NCI-H128 (cell line): ENCODE results near the gene ILK.

Experiments
- DNase-seq: peaks from one replicate; lab custom pipeline; 2025; ENCODE audit not compliant: unreplicated experiment; lab: John Stamatoyannopoulos, UW

The ILK gene

DNA sequence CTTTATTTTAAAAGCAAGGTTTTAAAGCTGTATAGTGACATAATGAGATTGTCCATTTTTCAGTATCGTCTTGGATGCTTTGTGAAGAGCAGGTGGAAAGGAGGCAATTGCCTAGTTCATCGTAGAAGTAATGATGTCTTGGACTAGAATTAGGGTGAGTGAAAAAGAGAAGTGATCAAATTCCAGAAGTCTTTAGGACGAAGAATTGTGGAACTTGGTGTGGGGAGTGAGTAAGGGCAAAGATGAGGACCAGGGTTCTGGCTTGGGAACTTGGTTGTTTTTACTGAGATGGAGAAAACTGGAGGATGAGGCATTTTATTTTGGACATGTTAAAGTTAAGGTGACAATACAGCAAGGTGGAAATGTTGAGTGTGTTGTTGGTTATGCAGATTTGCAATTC, 1.2 kb downstream of the ILK start:
- no peak for DNase-seq

DNA sequence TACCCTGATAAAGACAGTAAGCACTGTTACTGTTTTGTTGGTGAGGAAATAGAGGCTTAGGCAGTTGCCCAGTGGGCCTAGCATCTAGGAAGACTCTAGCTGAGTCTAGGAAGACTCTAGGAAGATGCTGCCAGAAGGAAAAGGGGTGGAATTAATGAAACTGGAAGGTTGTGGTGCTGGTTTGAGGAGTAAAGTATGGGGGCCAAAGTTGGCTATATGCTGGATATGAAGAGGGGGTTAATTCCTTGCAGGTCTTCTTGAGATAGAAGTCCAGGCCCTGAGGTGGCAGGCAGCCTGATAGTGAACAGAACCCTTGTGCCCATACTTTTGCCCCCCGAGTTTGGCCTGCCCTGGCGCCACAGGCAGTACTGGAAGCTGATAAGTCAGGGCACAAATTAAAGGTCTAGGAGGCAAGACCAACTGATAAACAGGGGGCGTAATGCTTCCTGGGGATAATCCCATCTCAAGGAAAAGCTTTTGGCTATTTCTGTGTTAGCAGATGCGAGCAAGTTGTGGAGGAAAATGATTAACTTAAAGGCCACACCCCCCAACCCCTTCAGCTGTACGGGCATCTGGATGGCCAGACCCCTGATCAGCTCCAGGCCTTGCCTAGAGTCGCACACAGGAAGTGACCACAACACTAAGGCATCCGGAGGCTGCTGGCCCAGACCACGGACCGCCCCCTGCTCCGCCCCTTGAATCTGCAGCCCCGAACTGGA, 3.1 kb downstream of the ILK start:
- DNase-seq, result no peak

DNA sequence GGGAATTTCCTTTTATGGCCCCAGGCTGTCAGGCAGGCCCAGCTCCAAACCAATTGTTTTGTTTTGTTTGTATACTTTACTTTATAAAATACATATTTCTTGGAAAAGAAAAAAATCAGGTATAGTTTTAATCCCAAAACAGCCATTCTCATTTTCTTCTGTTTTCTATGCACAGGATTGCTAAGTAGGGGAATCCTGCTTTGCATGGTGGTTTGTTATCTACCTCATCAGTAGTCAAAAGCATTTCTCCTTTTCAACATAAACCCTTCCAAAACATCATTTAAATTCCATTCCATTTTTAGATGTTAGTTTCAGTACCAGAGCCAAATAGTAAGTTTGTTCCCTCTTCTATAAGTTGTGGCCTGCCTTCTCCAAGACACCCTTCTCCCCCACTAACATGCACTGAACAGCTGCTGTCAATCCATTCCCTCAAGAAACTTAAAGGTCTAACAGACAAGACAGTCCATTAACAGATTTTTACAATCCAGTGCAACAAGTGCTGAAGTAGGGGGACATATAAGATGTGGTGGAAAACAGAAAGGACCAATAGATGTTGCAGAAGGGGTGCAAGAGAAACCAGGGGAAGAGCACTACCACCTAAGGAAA, 3.7 kb downstream of the ILK start:
- no peak for DNase-seq

DNA sequence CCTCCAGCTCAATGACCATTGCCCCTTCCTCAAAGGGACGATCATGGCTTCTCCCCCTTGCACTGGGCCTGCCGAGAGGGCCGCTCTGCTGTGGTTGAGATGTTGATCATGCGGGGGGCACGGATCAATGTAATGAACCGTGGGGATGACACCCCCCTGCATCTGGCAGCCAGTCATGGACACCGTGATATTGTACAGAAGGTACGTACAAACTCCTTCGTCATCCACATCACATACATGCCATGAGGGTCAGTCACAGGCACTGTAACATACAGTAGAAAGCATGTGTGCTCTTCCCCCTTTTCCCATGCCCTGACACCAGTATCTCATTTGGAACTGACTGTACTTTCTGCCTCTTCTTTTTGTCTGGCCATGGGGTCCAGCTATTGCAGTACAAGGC, 4.4 kb downstream of the ILK start:
- no peak for DNase-seq

DNA sequence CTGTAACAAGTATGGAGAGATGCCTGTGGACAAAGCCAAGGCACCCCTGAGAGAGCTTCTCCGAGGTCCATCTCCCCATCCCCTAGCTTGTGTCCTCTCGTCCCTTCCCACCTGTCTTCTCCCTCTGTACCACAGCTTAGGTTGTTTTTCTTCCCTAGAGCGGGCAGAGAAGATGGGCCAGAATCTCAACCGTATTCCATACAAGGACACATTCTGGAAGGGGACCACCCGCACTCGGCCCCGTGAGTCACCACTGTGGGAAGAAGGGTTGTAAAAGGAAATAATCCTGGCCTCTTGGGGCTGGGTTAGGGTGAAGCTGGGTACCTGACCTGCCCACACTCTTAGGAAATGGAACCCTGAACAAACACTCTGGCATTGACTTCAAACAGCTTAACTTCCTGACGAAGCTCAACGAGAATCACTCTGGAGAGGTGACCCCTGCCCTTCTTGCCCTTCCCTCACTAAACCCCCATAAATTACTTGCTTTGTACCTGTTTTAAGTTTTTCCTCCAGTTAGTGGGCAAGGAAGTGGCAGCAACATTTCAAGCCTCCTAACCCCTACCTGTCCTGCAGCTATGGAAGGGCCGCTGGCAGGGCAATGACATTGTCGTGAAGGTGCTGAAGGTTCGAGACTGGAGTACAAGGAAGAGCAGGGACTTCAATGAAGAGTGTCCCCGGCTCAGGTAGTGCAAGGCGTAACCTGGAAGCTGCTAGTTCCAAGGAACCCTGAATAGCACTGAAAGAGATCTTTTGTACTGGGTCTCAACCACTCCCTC, 5.3 kb downstream of the ILK start:
- DNase-seq, result no peak

DNA sequence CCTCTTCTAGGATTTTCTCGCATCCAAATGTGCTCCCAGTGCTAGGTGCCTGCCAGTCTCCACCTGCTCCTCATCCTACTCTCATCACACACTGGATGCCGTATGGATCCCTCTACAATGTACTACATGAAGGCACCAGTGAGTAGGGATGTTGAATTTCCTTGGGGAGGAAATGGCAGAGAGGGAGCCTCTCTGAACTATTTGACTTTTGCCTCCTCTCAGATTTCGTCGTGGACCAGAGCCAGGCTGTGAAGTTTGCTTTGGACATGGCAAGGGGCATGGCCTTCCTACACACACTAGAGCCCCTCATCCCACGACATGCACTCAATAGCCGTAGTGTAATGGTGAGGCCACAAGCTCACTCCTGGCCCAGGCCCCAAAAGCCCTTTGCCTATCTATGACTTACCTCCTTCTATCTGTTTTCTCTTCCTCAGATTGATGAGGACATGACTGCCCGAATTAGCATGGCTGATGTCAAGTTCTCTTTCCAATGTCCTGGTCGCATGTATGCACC, 6.0 kb downstream of the ILK start:
- no peak for DNase-seq

DNA sequence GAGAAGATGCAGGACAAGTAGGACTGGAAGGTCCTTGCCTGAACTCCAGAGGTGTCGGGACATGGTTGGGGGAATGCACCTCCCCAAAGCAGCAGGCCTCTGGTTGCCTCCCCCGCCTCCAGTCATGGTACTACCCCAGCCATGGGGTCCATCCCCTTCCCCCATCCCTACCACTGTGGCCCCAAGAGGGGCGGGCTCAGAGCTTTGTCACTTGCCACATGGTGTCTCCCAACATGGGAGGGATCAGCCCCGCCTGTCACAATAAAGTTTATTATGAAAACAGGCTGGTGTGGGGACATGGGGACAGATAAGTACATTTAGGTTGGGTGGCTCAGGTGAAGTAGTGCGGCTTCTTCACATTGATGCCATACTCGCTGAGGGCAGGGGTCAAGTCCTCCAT, 7.0 kb downstream of the ILK start:
- no peak for DNase-seq

DNA sequence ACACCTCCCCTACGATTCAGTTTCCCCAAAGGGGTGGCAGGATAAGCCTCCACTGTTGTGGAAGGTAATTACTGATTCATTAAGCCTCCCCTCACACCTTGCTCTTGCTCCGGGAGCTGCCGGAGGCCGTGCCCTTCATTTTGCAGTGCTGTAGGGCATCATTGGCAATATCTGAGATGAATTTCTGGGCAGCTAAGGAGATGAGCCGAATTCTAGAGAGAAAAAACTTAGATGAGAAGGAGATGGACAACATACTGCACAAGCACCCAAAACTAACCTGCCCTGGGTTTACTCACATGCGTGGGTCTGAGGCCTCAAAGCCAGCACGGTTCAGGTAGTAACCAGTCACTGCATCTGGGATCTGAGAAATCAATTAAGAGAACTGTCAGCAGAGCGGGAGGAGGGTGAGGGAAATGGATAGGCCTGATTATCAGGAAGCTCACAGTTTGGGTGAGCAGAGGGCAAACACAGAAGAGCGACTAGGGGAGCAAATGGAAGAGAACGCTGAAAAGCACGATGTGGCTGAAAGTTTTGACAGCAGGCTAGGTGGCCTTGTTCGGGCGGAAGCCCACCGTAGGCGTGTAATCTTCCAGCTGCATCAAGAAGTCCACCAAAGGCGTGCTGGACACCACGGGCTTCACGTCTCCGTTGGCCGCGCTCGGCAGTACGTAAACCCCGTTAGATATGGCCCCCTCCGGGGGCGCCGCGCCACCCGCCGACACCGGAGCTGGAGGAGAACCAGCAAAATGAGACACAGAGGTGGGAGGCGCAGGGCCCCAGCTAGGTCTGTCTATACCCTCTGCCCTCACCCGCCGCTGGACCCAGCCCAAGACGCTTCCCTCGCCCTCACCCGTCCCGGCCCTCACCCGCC, 7.8 kb downstream of the ILK start:
- no peak for DNase-seq

DNA sequence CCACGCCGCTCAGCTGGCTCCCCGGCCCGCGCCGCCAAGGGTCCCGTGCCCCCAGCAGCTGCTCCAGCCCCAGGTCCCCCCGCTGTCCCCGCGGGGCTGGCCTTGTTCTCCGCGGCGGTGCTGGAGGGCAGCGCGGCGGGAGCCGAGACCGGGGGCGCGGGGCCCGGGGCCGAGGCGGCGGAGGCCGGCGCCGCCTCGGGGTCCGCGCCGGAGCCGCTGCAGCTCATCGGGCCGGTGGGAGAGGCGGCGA, 8.3 kb downstream of the ILK start:
- DNase-seq, result no peak

DNA sequence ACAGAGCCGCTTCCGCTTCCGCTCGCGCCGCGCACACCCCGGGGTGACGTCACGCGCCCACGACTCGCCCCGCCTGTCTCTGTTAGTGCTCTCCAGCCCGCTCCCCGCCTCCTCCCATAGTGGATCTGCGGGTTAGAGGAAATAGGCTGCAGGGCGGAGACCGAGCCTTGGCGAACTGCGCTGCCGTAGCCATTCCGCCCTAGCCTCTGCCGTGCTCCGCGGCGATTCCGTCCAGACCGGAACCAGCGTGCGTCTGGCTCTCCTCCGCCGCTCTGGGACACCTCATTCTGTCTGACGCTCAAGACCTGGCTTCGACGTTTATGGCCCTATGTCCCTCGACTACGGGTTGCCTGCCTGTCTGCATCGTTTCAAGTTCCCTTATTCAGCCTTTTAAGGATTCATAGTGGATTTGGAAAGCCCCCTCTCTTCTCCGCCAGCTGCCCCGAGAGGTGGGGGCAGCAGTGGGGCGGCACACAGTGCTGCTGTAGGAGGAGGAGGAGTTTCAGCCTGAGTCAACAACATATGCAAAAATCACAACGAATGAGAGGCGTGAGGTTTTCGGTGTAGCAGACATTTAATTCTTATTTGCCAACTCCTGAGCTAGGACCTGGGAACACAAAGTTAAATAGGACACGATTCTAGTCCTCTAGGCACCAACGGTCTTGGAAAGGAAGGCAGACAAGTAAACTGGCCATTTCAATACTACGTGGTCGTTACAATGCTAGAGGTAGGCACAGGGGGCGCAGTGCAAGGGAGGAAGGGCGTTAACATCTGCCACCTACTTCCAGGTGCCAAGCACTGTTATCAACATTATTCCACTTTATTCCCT, 8.9 kb downstream of the ILK start, which contains the start of gene TAF10:
Gene TAF10, minus strand, starts transcription at position 4 of the 829 bp plus-strand sequence. CDS start 27 bp downstream, outside the sequence.
- DNase-seq, result peak; percentile 91

DNA sequence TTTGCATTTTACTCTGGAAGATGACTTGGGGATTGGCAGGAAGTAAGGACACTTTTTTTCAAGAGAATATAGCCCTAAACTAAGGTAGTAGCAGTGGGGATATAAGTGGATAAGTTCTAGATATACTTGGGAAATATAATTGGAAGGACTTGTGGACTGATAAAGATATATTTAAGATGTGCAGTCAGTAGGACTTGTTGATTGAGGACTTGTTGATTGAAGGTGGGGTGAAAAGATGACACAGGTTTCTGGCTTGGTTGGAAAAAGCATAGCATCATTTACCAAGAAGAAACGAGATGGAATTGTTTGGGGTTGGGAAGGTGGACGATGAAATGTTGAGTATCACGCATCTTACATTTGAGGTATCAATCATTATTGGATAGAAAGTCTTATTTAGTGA, 9.9 kb downstream of the ILK start:
- no peak for DNase-seq

DNA sequence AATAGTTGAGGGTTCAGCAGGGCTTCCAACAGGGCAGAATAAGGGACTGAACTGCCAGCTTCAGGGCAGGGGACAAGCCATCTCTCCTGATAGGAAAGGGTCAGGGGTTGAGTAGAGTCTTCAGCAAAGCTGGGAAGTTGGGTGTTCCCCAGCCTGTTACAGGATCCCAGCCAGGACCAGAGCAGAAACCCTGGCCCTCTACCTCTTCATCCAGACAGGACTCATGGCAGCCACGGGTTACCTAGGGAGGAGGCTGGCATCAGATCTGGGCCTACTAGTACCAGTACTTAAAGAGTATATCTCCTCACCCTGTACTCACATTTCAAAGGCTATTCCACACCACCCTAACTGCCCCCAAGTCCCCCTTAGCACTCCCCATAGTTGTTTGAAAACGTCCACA, 10.9 kb downstream of the ILK start:
- DNase-seq, result no peak

DNA sequence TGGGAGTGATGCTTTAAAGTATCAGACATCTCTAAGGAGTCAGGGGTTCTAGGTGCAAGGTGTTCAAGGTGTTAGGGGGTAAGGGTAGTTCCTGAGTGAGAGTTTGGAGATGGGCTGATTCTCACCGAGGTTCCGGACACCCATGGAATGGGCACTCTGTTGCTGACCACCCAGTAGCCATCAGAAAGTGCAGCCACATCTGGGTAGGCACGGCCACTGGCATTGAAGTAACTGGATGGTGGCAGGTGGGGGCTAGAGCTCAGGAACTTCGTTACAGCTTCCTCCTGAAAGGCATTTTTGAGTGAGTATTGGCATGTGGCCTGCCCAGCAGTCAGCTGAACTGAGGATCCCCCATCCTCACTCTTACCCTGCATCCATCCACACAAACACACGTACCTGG, 11.5 kb downstream of the ILK start:
- DNase-seq, result no peak

DNA sequence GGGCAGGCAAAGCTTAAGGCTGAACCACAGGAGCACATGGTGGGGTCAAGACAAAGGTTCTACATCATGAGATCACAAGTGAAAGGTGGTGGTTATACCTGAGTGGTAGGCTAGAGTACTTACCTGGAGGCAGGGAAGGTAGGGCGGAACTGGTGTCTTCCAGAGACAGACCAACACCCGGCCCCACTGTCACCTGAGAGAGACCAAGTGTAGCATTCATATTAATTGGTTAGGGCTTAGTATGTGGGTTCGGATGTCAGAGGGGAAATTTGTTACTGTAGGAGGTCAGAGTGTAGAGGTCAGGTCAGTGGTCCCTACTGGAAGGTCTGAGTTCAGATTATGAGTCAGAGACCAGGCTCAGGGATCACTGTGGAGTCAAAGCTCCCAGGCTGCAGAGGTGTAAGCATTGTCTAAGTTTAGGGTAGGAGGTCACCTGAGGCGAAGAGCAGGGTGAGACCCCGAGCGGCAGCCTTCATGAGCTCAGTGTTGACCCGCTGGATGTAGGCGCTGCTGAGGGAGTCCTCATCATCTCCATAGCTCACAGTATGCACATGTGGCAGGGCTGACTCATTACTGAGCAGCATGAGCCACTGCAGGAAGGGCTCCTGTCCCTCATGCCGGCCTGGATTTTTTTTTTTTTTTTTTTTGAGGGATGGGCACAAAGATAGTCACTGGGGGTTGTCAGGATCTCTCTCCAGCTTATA, 12.5 kb downstream of the ILK start:
- DNase-seq, result no peak

DNA sequence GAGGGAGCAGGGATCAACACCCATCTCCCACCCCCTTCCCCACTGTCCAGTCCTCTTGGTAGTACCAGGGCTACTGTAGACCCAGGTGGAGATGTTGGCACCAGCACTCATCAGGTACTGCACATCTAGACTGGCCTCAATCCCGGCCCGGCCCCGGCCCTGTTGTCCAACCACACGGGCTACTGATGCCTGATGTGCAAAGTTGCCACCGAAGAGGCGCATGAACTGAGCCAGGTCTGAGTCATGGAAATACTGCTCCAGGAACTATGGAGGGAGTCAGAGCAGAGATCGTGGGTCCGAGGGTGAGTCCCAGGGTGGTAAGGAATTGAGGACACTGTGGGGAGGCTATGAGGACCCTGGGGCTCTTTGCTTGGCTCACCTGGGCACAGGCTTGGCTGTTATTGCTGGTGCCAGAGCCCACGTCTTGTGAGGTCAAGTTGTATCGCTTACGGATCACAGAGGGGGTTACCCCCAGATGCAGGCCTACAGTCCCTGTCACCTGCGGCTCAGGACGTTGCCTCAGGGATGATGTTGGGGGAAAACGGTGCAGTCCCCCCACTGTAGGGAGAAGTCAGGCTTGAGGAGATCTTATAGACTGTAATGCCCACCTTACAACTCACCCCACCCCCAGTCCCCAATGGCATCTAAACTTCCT, 13.1 kb downstream of the ILK start:
- DNase-seq, result no peak

DNA sequence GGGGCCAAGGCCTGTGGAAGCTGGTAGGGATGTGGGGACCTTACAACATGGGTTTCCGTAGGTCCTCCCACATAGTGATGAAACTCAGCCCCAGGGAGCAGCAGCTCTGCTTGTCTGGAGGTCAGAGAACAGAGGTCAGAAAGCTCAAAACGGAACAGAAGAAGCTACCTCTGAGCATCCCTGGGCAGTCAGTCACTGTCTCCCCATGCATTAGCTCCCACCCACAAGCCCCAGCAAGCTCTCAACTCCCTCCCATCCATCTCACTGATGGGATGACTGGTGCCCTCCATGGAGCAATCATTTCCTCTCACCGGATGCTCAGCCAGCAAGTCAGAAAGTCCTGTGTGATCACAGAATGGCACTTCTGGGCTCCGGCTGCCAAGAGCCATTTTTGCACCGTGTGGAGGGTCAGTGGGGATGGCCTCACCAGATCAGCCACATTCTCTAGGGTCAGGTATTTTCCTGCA, 13.8 kb downstream of the ILK start:
- DNase-seq, result no peak

DNA sequence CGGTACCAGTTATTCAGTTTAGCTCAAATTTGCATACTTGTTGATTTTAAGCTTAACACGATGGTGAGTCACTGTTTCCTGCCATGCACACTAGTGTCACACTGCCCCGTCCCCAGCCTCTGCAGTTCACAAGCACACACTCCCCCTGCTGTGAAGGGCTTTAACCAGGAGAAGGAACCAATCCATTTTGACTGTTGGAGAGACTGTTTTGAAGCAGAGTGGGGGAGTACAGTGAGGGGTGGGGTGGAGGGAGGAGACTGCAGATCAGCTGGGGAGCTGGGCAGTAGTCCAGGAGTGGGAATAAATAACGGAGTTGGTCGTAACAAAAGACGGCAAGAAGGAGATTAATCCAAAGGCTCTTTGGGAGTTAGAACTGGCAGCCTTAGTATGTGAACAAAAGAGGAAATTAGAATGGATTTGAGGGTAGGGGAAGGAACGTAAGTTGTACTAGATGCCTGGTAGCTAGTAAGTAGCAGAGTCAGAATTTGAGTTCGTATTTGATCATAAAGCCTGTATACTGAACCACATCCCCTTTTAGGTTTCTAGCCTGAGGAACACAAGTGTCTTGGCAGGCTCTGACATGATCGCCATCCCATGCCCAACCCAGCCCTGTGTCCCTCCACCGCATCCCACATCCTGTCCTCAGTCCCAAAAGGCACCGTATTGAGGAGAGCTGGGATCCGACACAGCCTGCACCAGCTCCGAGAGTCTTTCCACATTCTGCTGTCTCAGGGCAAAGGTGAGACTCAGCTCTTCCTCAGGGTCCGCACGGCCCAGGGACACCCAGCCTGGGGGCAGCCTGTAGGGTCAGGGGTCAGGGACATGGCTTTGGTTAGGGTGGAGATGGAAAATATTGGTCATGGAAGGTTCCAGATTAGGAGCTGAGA, 14.8 kb downstream of the ILK start:
- no peak for DNase-seq
